Activated T-cell treated with anti-CD3 and anti-CD28 coated beads, Interleukin-2, amount 50 U/mL, for 4 hours (primary cell): Measurements from ENCODE around the gene PLA2G6. TPM values are rescaled to one million over a fixed set of nuclear protein-coding genes. Genes with fewer than 3 reads are reported as not detected.

Source experiments
- ATAC-seq, 2 donors: fragments of 200-7000 bp; cut with Tn5 transposase; one replicate each; pipeline ENCODE4 v1.10.0; 2021
- DNase-seq: peaks from one replicate; pipeline ENCODE4 v3.0.0-alpha.2; 2020
- H3K27me3 Mint-ChIP-seq: one replicate; pipeline ENCODE4 v1.8.0; 2021; ENCODE audit warnings: low read depth, mixed read lengths
- H3K36me3 Mint-ChIP-seq: one replicate; pipeline ENCODE4 v1.8.0; 2022; ENCODE audit warnings: mixed read lengths; ENCODE audit not compliant: insufficient read depth
- H3K4me1 Mint-ChIP-seq: one replicate; pipeline ENCODE4 v1.8.0; 2021; ENCODE audit warnings: low read depth, mixed read lengths
- H3K4me3 Mint-ChIP-seq: one replicate; pipeline ENCODE4 v1.8.0; 2021; ENCODE audit warnings: mild to moderate bottlenecking, moderate library complexity, mixed read lengths
- H3K9me3 Mint-ChIP-seq: one replicate; pipeline ENCODE4 v1.8.0; 2021; ENCODE audit warnings: mixed read lengths
- total RNA-seq, 3 donors: library from RNA; stranded (reverse); gene quantifications; one replicate each; pipeline ENCODE4 v1.2.1, GENCODE V29; 2021

Gene PLA2G6
- total RNA-seq, 3 donors from 2014 or later, result 18.1 to 29.8 (median 22.0) TPM

- Mint-ChIP-seq H3K27me3 (no peaks in the 10 kb centered on the region), H3K4me1 (peaks cover 22% of the 10 kb centered on the region), H3K4me3 (no peak overlapping the region), H3K9me3 (no peaks in the 10 kb centered on the region), H3K36me3 (peaks cover 3% of the 10 kb centered on the region)
- no peak for DNase-seq
- no peak for ATAC-seq
Observed at GRCh38 chr22:38219632-38220031, 38.0 kb upstream of the PLA2G6 start.

GRCh38 chr22:38218661-38219622 lies 37.3 kb upstream of the PLA2G6 start:
- Mint-ChIP-seq H3K9me3 (no peaks in the 10 kb centered on the region), H3K4me1 (peaks cover 24% of the 10 kb centered on the region), H3K36me3 (peaks cover 3% of the 10 kb centered on the region), H3K4me3 (no peak overlapping the region), H3K27me3 (no peaks in the 10 kb centered on the region)
- ATAC-seq, result peak; percentile 9 to 45
- DNase-seq, result peak; percentile 40

DNA sequence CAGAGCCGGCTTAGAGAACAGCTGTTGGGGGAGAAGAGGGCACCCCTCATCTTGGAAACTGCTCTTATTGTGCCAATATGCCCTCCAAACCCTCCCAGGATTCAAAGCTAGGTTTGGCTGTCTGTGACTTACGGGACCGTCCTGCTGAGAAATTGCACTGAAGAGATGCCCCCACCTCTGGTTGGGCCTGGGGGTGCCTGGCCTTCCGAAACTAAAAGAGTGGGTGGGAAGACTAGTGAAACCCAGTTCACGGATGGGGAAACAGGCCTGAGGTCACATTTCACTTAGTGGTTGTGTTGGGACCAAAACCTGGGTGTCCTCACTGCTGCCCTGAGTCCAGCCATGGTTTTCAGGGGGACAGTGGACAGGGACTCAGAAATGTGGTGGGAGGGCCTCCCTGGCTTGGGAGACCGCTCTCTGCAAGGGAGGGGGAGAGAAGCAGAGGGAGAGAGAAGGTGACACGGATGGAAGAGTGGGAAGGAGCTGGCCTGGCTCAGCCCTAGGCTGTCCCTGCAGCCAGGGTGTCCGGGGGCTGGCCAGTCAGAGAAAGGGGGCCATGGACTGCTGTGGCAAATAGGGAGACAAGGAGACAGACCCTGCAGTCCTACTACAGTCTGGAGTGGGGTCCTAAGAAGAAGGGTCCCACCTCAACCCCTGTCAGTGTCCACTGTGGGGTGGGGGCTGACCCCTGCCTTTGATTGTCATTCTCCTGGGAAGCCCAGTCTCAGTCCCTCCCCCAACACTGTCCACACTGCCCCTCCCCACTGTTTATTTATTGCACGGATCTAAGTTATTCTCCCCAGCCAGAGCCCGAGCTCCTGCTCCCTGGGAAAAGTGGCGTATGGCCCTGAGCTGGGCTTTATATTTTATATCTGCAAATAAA lies 33.8 kb upstream of the PLA2G6 start:
- ATAC-seq, result no peak
- H3K9me3 Mint-ChIP-seq, result no peaks in the 10 kb centered on the region
- H3K4me1 Mint-ChIP-seq, result peaks cover 31% of the 10 kb centered on the region
- H3K4me3 Mint-ChIP-seq, result no peak overlapping the region
- no peak for DNase-seq
- H3K36me3 Mint-ChIP-seq, result no peaks in the 10 kb centered on the region
- H3K27me3 Mint-ChIP-seq, result no peaks in the 10 kb centered on the region

GRCh38 chr22:38214302-38215056 lies 32.8 kb upstream of the PLA2G6 start:
- Mint-ChIP-seq H3K9me3 (no peaks in the 10 kb centered on the region), H3K36me3 (no peaks in the 10 kb centered on the region), H3K4me1 (peaks cover 30% of the 10 kb centered on the region), H3K27me3 (no peaks in the 10 kb centered on the region), H3K4me3 (peak overlapping the region; percentile 45)
- ATAC-seq (peak; percentile 56 to 68), DNase-seq (peak; percentile 68)

- H3K4me1 Mint-ChIP-seq, result peaks cover 25% of the 10 kb centered on the region
- ATAC-seq (no peak), DNase-seq (no peak)
- H3K27me3 Mint-ChIP-seq, result no peaks in the 10 kb centered on the region
- no peaks in the 10 kb centered on the region for H3K9me3 Mint-ChIP-seq
- no peaks in the 10 kb centered on the region for H3K36me3 Mint-ChIP-seq
- peak overlapping the region; percentile 45 for H3K4me3 Mint-ChIP-seq
Observed at GRCh38 chr22:38213990-38214301, 32.3 kb upstream of the PLA2G6 start.

- ATAC-seq, result no peak
- H3K36me3 Mint-ChIP-seq, result no peaks in the 10 kb centered on the region
- H3K4me3 Mint-ChIP-seq, result no peak overlapping the region
Observed at GRCh38 chr22:38213319-38213989, 31.8 kb upstream of the PLA2G6 start.

GRCh38 chr22:38212442-38212841 lies 30.8 kb upstream of the PLA2G6 start:
- Mint-ChIP-seq H3K4me3 (no peak overlapping the region), H3K27me3 (no peaks in the 10 kb centered on the region), H3K9me3 (no peaks in the 10 kb centered on the region), H3K36me3 (no peaks in the 10 kb centered on the region), H3K4me1 (peaks cover 17% of the 10 kb centered on the region)
- DNase-seq, result no peak
- ATAC-seq, result no peak

More at GRCh38 chr22:38213319-38213989, 31.8 kb upstream of the PLA2G6 start:
- H3K27me3 Mint-ChIP-seq, result no peaks in the 10 kb centered on the region
- H3K9me3 Mint-ChIP-seq, result no peaks in the 10 kb centered on the region
- H3K4me1 Mint-ChIP-seq, result peaks cover 23% of the 10 kb centered on the region
- no peak for DNase-seq

DNA sequence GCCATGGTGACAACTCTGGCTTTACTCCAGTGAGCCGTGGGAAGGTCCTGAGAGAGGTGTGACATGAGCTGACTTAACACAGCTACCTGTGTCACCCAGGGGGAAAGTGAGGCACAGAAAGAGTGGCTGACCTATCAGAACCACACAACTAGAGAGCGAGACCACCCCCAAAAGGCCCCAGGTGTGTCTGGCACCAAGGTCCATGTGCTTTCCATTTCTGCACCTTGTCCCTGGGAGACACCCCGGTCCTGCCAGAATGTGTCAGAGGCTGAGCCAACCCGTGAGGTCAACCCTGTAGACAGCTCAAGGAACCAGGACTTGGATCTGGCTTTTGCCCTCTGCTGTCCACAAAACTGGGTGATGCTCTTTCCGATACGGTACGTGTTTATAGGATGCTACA lies 29.9 kb upstream of the PLA2G6 start:
- Mint-ChIP-seq H3K36me3 (no peaks in the 10 kb centered on the region), H3K4me1 (peaks cover 17% of the 10 kb centered on the region), H3K4me3 (no peak overlapping the region), H3K9me3 (no peaks in the 10 kb centered on the region), H3K27me3 (no peaks in the 10 kb centered on the region)
- DNase-seq, result no peak
- ATAC-seq, result no peak

GRCh38 chr22:38208551-38208968 lies 26.9 kb upstream of the PLA2G6 start:
- Mint-ChIP-seq H3K9me3 (no peaks in the 10 kb centered on the region), H3K27me3 (no peaks in the 10 kb centered on the region), H3K4me3 (no peak overlapping the region), H3K4me1 (peaks cover 25% of the 10 kb centered on the region), H3K36me3 (no peaks in the 10 kb centered on the region)
- no peak for ATAC-seq
- DNase-seq, result no peak

DNA sequence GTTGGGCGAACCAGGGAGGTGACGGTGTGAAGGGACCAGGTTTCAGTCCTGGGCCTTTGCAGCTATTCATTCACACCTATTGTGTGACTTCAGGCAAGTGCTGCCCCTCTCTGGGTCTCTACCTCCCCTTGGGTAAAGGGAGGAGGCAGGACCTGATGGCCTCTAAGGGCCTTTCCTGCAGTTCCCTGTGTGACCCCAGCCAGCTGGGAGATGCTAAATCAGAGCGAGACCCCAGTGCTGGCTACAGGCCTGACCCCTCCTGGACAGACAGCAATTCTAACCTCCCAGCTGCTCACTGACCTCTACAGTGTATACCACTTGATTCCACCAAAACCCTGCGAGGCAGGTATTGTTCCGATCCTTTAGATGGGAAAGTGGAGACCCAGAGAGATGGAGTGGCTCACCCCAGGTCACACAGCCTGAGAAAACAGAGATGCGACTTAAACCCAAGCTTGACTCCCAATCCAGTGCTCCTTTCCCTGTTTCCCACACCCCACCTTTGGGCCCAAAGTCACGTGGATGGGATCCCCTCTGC lies 26.3 kb upstream of the PLA2G6 start:
- no peak overlapping the region for H3K4me3 Mint-ChIP-seq

GRCh38 chr22:38205261-38206128 lies 23.9 kb upstream of the PLA2G6 start:
- ATAC-seq (no peak), DNase-seq (no peak)
- no peaks in the 10 kb centered on the region for H3K36me3 Mint-ChIP-seq
- H3K4me3 Mint-ChIP-seq, result no peak overlapping the region
- H3K27me3 Mint-ChIP-seq, result no peaks in the 10 kb centered on the region
- H3K4me1 Mint-ChIP-seq, result peaks cover 34% of the 10 kb centered on the region
- H3K9me3 Mint-ChIP-seq, result no peaks in the 10 kb centered on the region

More for the DNA sequence above, 26.3 kb upstream of the PLA2G6 start:
- Mint-ChIP-seq H3K27me3 (no peaks in the 10 kb centered on the region), H3K9me3 (no peaks in the 10 kb centered on the region), H3K4me1 (peaks cover 24% of the 10 kb centered on the region), H3K36me3 (no peaks in the 10 kb centered on the region)
- DNase-seq (no peak), ATAC-seq (no peak)

- Mint-ChIP-seq H3K4me1 (peaks cover 31% of the 10 kb centered on the region), H3K4me3 (peak overlapping the region; percentile 2), H3K9me3 (no peaks in the 10 kb centered on the region), H3K36me3 (no peaks in the 10 kb centered on the region), H3K27me3 (no peaks in the 10 kb centered on the region)
- ATAC-seq (no peak), DNase-seq (no peak)
Observed at GRCh38 chr22:38204784-38205183, 23.2 kb upstream of the PLA2G6 start.
